GM12892 (cell line): ENCODE data around the gene RELN.

Experiments
- POLR2A ChIP-seq: IDR thresholded peaks from 2 replicates; pipeline ENCODE4 v1.6.1; 2011; ENCODE audit warnings: low read depth, low read length, control low read depth
- POLR2AphosphoS5 ChIP-seq: IDR thresholded peaks from 2 replicates; pipeline ENCODE4 v1.6.1; 2011; ENCODE audit warnings: low read depth, low read length, control low read depth

DNA sequence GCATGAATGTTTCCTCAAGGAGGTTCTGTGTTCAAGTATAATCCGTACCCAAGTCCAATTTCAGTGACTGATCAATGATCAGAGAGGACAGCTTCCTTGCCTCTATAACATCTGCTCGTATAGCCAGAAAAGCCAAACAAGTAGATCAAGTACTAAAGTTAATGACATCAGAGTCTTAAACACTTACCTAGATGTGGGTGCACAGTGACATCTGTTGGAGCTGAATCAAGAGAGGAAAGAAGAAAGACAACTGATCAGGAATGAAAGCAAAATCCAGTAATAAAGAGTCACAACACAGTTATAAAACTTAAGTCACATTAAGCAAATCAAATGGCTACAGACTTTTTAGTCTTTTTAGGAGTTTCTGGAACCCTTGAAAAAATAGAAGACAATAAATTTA, 236.5 kb downstream of the RELN start:
- TF ChIP-seq POLR2A: no peak
- no peak for TF ChIP-seq POLR2AphosphoS5
